Kidney epithelial cell (primary cell): Measurements from ENCODE around the gene TMEM269. TPM values are rescaled to one million over a fixed set of nuclear protein-coding genes. Genes with fewer than 3 reads are reported as not detected.

Experiments
- DNase-seq: peaks from one replicate; pipeline ENCODE4 v3.0.0-alpha.2; 2010; ENCODE audit warnings: low read depth
- H3K27me3 ChIP-seq: 2 replicates; pipeline ENCODE4 v1.6.0; 2011; ENCODE audit warnings: low read length; ENCODE audit not compliant: control insufficient read depth, insufficient read depth
- H3K36me3 ChIP-seq: 2 replicates; pipeline ENCODE4 v1.5.1; 2011; ENCODE audit warnings: low read length; ENCODE audit not compliant: control insufficient read depth, insufficient read depth
- H3K4me3 ChIP-seq: 2 replicates; pipeline ENCODE4 v1.5.1; 2011; ENCODE audit warnings: low read depth, mild to moderate bottlenecking, control low read depth, low read length
- CTCF ChIP-seq: IDR thresholded peaks from 2 replicates; pipeline ENCODE4 v1.5.1; 2011; ENCODE audit warnings: mild to moderate bottlenecking, moderate library complexity, low read length, control low read depth, inconsistent platforms; ENCODE audit not compliant: insufficient read depth, poor library complexity, severe bottlenecking
- total RNA-seq: library from RNA; depleted of rRNA; stranded (reverse); fragments of >200 nt; gene quantifications from 2 replicates; pipeline ENCODE4 v1.2.3, GENCODE V29; 2015

Gene TMEM269
- total RNA-seq, 1 donor from 2014 or later, result 0.04 TPM

GRCh38 chr1:42844592-42845140 is 59.9 kb downstream of the TMEM269 start:
- H3K36me3 ChIP-seq, result no peaks in the 10 kb centered on the region
- no peaks in the 10 kb centered on the region for H3K27me3 ChIP-seq
- H3K4me3 ChIP-seq, result no peak overlapping the region
- no peak for TF ChIP-seq CTCF
- DNase-seq, result no peak

GRCh38 chr1:42845193-42845592 is 60.4 kb downstream of the TMEM269 start:
- DNase-seq, result no peak
- Histone ChIP-seq H3K4me3 (no peak overlapping the region), H3K27me3 (no peaks in the 10 kb centered on the region), H3K36me3 (no peaks in the 10 kb centered on the region)
- no peak for TF ChIP-seq CTCF

GRCh38 chr1:42845866-42846256 is 61.1 kb downstream of the TMEM269 start:
- no peaks in the 10 kb centered on the region for H3K36me3 ChIP-seq
- H3K27me3 ChIP-seq, result no peaks in the 10 kb centered on the region
- peak overlapping the region; percentile 85 for H3K4me3 ChIP-seq
- TF ChIP-seq CTCF, result no peak
- no peak for DNase-seq

- Histone ChIP-seq H3K27me3 (no peaks in the 10 kb centered on the region), H3K4me3 (peak within 1 kb of the TSS; percentile 85), H3K36me3 (no peaks in the 10 kb centered on the region)
- peak; percentile 93 for DNase-seq
- peak; percentile 57 for TF ChIP-seq CTCF
These were observed 61.7 kb downstream of the TMEM269 start, which contains the start of gene ZNF691 for GRCh38 chr1:42846257-42847110. ZNF691 (plus strand) TSS chr1:42846613; CDS start chr1:42849659, 3,046 bp downstream.

- no peaks in the 10 kb centered on the region for H3K27me3 ChIP-seq
- DNase-seq, result no peak
- H3K36me3 ChIP-seq, result no peaks in the 10 kb centered on the region
- no peak for TF ChIP-seq CTCF
- H3K4me3 ChIP-seq, result peak overlapping the region; percentile 85
These were observed 62.4 kb downstream of the TMEM269 start for GRCh38 chr1:42847111-42847595.
